ENCODE data around the gene STK10.
"Not testable (repeated sequence)": the region's sequence is repeated elsewhere in the genome, so short reads cannot be mapped to it uniquely, and the experiment has no call there.

STK10 gene

GRCh38 chr5:172165465-172165864 is 22.6 kb downstream of the STK10 start:
- DNase-seq (ENCODE audit: low read depth) = no peak

DNA sequence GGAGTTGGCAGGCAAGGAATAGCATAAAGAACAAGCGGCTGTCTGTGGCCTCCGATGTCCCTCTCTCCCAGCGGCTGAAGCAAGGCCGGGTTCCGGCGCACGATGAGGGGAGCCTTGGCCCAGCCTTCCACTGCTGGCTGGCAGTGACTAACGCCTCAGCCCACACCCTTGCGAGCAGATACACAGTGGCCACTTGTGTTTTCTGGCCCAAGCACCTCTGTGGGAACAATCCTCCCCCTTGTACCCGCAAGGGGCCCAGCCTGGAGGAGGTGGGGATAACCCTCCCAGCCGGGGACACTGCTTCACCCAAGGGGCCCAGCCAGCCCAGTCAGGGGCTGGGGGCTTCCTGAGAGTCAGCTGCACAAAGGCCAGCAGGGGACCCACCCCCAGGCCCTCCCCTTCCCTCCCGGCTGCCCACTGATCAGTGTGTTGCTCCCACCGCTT is 23.2 kb downstream of the STK10 start:
- no peak for DNase-seq (ENCODE audit: low read depth)

DNA sequence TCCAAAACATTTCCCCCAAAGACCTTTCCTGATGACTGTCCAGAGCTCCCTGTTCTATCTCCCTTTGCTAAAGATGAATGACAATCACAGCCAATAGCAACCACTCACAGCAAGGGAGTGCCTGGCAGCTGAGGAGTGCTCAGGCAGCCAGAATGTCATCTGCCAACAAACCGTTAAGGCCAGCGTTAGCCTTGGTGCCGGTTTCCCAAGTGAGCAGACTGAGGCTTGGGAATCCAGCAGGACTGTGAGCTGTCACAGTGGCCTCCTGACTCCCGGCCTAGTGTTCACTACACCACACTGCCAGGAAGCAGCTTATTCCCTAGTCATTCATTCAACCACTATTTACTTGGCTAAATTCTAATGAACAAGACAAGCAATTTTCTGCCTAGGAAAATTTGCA is 24.7 kb downstream of the STK10 start:
- no peak for DNase-seq (ENCODE audit: low read depth)

DNA sequence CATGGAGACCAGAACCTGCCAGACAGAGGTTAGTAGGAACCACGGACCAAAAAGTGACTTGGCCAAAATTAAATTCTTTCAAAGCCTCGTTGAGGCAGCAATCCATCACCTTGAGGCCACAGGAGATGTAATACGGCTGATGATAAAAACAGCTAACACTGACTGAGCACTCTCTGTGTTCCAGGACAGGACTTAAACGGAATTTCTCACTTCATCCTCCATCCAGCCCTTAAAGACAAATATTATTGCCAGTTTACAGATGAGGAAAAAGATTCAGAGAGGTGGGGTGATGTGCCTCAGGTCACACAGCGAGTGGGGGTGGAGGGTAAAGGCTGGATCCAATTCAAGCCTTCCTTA is 25.1 kb downstream of the STK10 start:
- DNase-seq (ENCODE audit: low read depth) = no peak

DNA sequence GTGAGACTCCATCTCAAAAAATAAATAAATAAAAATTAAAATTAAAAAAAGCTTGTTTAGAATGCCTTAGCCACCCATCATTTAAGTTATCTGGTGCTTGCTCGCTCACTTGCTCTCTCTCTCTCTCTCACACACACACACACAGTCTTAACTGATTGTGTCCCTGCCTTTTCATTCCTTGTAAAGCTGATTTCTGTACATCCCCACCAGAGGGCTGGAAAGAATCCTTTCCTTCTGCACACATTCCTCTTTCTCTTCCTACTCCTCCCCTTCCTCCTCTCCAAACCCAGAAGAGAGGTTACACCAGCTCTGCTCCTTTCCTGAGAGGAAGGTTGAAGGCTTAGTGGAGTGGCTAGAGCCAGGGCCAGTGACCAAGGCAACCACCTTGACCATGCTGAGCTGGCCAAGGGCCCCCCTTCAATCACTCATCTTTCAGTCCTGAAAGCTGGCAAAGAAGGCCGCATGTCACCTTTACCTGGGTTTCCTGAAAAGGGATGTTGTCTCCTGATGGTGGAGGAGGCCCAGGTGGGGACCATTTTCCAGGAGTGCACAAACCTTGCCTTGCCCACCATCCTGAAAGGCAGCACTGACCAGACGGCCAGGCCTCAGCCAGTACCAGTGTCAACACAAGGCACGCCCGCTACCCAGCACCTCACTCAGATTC is 25.6 kb downstream of the STK10 start:
- no peak for DNase-seq (ENCODE audit: low read depth)

- DNase-seq (ENCODE audit: low read depth) = no peak
These were observed 27.5 kb downstream of the STK10 start for GRCh38 chr5:172160506-172160905.

GRCh38 chr5:172159016-172159415 is 29.0 kb downstream of the STK10 start:
- DNase-seq (ENCODE audit: low read depth) = no peak

DNA sequence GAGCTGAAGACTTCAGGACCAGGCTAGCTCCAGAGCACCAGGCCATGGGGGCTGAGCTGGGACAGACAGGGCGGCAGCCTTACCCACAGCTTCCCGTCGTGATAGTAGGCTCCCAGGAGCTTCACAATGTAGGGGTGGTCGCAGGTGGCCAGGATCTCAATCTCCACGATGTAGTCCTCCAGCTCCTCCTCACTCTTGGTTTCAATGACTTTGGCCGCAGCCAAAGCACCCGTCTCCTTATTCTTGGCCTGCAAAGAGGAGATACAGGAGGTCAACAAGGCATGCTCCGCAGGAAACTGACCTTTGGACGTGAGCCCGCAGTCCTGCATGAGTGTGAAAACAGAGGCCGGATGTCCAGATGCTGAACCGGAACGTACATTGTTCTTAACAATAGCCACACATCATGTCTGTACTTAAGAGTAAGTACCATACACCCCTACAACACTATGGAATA is 31.5 kb downstream of the STK10 start:
- no peak for DNase-seq (ENCODE audit: low read depth)

GRCh38 chr5:172155101-172155500 is 32.9 kb downstream of the STK10 start:
- DNase-seq (ENCODE audit: low read depth) = not testable (repeated sequence)

- DNase-seq (ENCODE audit: low read depth) = no peak
These were observed 34.3 kb downstream of the STK10 start for GRCh38 chr5:172153695-172154094.

- no peak for DNase-seq (ENCODE audit: low read depth)
These were observed 36.3 kb downstream of the STK10 start for GRCh38 chr5:172151661-172152210.

DNA sequence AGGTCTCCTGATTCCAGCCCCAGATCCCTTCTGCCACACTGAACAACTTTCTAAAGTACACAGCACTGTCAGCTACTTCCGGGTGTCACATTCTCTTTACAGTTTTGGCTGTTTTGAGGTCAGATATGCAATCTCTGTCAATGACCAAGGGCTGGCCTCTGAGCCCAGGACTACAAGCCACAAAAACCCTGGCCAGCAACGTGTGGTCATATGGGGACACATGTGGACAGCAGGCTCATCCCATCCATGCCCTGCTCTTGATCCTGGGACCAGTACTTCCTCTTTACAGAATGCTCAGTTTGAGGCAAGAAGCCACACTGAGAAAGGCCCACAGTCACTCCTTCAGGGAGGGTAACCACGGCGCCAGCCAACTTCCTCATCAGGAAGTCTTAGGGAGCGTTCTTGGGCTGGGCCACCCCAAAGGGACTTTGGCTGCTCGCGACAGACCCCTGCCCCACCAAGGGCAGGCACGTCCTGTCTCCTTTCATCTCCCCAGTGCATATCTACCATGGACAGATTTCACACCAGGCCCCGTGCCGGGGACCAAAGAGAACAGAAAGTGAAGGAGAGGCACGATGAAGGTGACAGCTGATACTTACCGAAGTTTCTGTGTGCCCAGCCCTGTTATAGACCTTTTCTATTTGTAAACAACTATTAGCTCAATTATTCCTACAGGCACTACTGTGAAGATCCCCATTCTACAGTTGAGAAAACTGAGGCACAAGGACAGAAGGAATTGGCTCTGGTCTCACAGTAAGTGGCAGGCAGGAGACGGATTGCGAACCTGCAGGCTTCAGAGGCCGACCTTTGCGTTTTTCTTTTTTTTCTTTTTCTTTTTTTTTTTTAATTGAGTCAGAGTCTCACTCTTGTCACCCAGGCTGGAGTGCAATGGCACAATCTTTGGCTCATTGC is 37.3 kb downstream of the STK10 start:
- no peak for DNase-seq (ENCODE audit: low read depth)

DNA sequence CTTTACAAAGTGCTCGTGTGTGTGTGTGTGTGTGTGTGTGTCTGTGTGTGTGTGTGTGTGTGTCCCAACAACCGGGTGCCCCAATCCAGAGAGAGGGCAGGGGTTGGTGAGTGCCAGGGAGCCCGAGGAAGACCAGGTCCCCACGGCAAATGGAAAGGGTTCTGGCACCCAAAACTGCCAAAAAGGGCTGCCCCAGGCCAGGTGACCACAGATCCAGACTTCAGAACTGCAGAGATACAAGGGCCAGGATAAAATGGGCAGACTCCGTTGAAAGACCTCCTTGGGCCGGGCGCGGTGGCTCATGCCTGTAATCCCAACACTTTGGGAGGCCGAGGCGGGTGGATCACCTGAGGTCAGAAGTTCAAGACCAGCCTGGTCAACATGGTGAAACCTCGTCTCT is 38.5 kb downstream of the STK10 start:
- not testable (repeated sequence) for DNase-seq (ENCODE audit: low read depth)

DNA sequence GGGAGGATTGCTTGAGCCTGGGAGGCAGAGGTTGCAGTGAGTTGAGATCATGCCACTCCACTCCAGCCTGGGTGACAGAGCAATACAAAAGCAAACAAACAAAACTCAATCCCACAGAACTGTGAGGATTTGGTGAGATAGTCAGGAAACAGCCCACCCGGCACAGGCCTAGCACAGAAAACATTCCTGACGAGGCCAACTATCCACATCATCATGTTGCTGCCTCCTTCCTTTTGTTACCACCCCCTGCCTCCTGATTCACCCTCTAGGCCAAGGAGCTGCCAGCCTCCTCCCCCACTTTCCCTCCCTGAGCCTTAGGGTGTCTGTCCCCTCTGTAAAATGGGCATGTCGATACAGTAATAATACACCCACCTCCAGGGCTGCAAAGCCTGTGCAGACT is 39.0 kb downstream of the STK10 start:
- DNase-seq (ENCODE audit: low read depth) = no peak

DNA sequence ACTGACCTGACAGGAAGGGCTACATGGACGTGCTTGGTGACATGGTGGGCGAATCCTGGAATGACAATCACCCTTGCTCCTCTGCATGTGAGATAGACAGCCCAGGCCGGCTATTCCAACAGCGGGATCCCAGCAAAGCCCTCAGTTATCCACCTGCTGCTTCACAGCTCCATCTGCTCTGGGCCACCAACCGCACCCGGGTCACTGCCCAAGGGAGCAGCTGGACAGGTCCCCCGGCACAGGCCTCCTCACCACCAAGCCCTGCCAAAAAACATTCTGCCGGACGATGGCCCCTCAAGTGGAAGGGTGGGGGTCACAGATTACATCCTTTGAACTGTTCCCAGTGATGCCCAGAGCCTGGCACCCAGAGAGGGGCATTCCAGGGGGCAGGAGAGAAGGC is 39.6 kb downstream of the STK10 start:
- no peak for DNase-seq (ENCODE audit: low read depth)

DNA sequence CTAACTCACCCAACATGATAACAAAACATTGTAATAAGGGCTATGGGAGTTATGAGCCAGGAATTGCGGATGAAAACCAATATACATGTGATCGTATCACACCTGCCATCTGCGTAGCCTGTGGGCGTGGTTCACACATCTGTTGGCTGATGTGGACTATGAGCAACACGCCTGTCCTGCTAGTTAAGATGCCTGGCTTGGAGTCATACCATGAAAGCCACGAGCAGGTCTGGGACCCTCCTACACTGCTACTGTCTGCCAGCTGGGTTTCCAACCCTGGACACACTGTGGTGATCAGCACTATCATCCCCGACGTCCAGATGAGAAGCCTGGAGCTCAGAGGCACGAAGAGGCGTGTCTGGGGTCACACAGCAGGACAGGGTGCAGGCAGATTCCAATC is 40.2 kb downstream of the STK10 start:
- no peak for DNase-seq (ENCODE audit: low read depth)

DNA sequence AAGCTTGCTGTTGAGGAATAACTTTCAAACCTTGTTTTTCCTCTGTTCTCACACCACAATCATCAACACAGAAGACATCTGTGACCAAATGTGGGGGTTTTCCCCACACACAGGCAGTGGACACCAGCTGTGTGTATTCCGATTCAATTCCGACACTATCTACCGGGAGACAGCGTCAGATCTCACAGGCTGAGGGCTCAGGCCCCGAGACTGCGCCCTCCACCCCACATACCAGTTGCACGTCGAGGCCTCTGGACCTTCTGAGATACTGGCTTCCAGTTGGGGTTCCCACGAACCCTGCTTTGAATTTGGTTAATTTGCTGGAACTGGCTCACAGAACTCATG is 41.3 kb downstream of the STK10 start:
- no peak for DNase-seq (ENCODE audit: low read depth)

DNA sequence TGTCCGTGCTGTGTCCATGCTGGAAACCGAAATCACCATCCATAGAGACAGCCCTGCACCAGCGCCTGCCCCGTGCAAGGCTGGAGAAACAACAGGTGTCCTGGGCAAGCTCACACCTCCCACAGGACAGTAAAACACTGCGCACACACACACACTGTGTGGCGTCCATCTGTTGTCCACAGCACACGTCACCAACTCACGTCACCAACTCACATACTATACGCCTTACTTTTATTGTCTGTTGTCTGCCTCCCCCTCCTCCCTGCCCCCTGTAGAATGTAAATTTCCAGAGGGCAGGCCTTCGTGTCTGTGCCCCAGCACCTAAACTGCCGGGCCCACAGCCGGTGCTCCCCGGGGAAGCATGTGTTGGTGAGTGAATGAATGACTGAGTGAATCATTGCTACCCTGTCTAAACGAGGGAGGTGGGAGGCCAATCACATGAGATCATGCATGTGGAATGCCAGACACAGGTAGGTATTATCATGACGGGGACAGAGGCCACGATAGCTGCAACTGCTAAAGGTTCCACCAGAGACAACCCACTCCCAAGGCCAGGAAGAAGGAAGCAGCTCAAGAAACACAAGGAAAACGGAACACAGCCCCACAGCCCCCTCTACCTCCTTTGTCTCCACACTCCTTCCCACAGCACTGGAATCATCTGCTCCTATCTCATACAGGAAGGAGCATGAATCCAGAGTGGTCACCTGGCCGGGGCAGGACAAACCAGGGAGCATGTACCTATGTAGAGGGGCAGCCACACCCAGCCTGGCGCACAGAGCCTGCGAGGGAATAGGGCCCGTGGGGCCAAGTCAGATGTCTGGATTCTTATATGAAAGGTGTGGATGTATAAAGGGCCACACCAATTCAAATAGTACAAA is 41.9 kb downstream of the STK10 start:
- DNase-seq (ENCODE audit: low read depth) = no peak

GRCh38 chr5:172144931-172145869 is 42.8 kb downstream of the STK10 start:
- DNase-seq (ENCODE audit: low read depth) = no peak

DNA sequence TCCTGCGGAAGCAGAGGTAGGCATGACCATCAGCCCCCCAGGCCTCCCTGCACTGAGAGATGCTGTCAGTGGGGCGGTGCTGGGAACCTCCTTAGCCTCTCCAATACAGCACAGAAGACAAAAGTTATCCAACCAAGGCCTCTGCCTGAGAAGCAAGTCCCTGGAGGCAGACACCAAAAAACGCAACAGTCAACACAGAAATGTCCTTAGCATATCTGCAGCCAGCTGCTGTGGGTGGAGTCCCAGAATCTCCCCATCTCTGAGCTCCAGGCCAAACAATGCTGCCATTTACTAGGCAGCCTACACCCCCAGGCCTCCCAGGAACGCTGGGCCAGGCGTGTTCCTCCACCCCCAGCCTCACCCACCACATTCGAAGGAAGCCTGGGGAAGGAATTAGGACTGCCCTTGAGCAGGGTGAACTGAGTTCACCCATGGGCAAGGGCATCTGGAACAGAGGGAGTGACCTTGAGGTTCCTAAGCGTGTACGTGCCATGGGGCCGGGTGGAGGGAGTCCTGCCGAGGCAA is 43.7 kb downstream of the STK10 start:
- DNase-seq (ENCODE audit: low read depth) = no peak

DNA sequence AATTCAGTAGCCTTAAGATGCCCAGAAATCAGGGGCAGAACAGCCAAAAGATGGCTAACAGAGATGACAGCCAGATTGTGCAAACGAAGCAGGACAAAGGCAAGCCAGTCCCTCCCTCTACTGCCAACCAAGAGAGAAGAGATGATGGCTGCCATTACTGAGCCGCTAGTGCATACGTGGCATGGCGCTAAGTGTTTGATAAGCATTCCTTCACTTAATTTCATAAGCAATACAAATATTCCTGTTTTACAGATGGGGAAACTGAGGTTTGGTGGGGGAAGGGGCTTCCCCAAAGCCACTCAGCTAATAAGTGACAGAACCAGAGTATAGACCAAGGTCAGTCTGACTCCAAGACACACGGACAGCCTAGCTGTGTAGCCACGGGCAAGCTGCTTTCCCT is 44.1 kb downstream of the STK10 start:
- DNase-seq (ENCODE audit: low read depth) = no peak

All from stimulated activated CD8-positive, alpha-beta memory T cell treated with anti-CD3 and anti-CD28 coated beads, Interleukin-15, amount 100 ng/mL, for 24 hours (primary cell).